Sigmoid colon (tissue), 7 donors: ENCODE results near the gene RNASE7. TPM values are rescaled to one million over a fixed set of nuclear protein-coding genes. Genes with fewer than 3 reads are reported as not detected.
A peak's percentile ranks its signal among the peaks of the same experiment; 100 is the strongest.

Source experiments
- DNase-seq: peaks from one replicate; pipeline ENCODE4 v3.0.0-alpha.2; 2019
- H3K27ac ChIP-seq, 4 donors: fragments of 200-600 bp; sonication (generic); one replicate each; pipeline ENCODE4 v1.5.1; 2016 to 2019; ENCODE audit warnings: mild to moderate bottlenecking in 1 of 4
- H3K27me3 ChIP-seq, 3 donors: fragments of 200-600 bp; sonication (generic); one replicate each; pipeline ENCODE4 v1.5.1; 2019; ENCODE audit warnings: mild to moderate bottlenecking in 1 of 3
- H3K36me3 ChIP-seq, 4 donors: fragments of 200-600 bp; sonication (generic); one replicate each; pipeline ENCODE4 v1.5.1; 2016 to 2019
- H3K4me1 ChIP-seq, 4 donors: fragments of 200-600 bp; sonication (generic); one replicate each; pipeline ENCODE4 v1.5.1; 2017 to 2019
- H3K4me3 ChIP-seq, 4 donors: fragments of 200-600 bp; sonication (generic); one replicate each; pipeline ENCODE4 v1.5.1; 2017 to 2019; ENCODE audit warnings: mild to moderate bottlenecking in 2 of 4, moderate library complexity in 1 of 4
- H3K9me3 ChIP-seq, 4 donors: fragments of 200-600 bp in 3 of 4; sonication (generic) in 3 of 4; one replicate each; pipeline versions ENCODE4 v1.5.1 to v1.6.1; 2013 to 2019
- EP300 ChIP-seq, 4 donors: sonication (generic); formaldehyde crosslinking; IDR thresholded peaks; one replicate each; pipeline ENCODE4 v1.6.1; 2017; ENCODE audit warnings: antibody characterized with exemption in 4 of 4
- POLR2A ChIP-seq, 2 donors: fragments of 450-650 bp; IDR thresholded peaks; one replicate each; pipeline ENCODE4 v1.6.1; 2016; ENCODE audit warnings: antibody characterized with exemption in 2 of 2, mild to moderate bottlenecking in 2 of 2, moderate library complexity in 2 of 2
- POLR2AphosphoS5 ChIP-seq, 4 donors: sonication (generic); formaldehyde crosslinking; IDR thresholded peaks; one replicate each; pipeline ENCODE4 v1.6.1; 2017; ENCODE audit warnings: antibody characterized with exemption in 4 of 4
- WGBS, 2 donors: extraction: QIAGEN DNeasy Blood & Tissue Kit; methylation state at CpG; one replicate each; pipeline ENCODE4 v1.1.7; 2013; 5-methylcytosine and 5-hydroxymethylcytosine counted together
- intact Hi-C: fragments of 100-400 bp; cut with DNase I; formaldehyde crosslinking; loops from one replicate; pipeline ENCODE4 v1.15.1; 2023
- polyA plus RNA-seq, 3 donors: library from polyadenylated mRNA; stranded (reverse); fragments of 200-250 nt; gene quantifications; one replicate each; pipeline ENCODE4 v1.2.3, GENCODE V29; 2013
- total RNA-seq, 4 donors: library from RNA; depleted of rRNA; stranded (reverse); fragments of >200 nt; gene quantifications; one replicate each; pipeline ENCODE4 v1.1.0, GENCODE V29; 2016
- TF ChIP-seq, protein P1 (sequence below), 4 experiments: fragments of 450-650 bp in 3 of 4; fragments of 200-600 bp in 1 of 4; IDR thresholded peaks; one replicate each; pipeline ENCODE4 v1.5.1; 2016 to 2019; ENCODE audit warnings: antibody characterized with exemption in 4 of 4, mild to moderate bottlenecking in 3 of 4, moderate library complexity in 2 of 4
- donor health status: healthy with polysubstance abuse.
- donor health status: Bipolar disorder and iron deficiency.
- donor health status: healthy.

Gene RNASE7
- total and polyA plus RNA-seq, 7 donors = 0.10 TPM; not detected in 6

GRCh38 chr14:21088687-21089086 lies 46.5 kb downstream of the RNASE7 start:
- H3K36me3 ChIP-seq = peaks cover 0 to 86% (median 32%) of the 10 kb centered on the region in 4 donors
- H3K27me3 ChIP-seq = no peaks in the 10 kb centered on the region
- TF ChIP-seq EP300 (IDR thresholded peaks at IDR 0.05) = no peak
- no peak for TF ChIP-seq POLR2A (IDR thresholded peaks at IDR 0.05)
- TF ChIP-seq POLR2AphosphoS5 (IDR thresholded peaks at IDR 0.05) = no peak
- TF ChIP-seq, protein P1, sequence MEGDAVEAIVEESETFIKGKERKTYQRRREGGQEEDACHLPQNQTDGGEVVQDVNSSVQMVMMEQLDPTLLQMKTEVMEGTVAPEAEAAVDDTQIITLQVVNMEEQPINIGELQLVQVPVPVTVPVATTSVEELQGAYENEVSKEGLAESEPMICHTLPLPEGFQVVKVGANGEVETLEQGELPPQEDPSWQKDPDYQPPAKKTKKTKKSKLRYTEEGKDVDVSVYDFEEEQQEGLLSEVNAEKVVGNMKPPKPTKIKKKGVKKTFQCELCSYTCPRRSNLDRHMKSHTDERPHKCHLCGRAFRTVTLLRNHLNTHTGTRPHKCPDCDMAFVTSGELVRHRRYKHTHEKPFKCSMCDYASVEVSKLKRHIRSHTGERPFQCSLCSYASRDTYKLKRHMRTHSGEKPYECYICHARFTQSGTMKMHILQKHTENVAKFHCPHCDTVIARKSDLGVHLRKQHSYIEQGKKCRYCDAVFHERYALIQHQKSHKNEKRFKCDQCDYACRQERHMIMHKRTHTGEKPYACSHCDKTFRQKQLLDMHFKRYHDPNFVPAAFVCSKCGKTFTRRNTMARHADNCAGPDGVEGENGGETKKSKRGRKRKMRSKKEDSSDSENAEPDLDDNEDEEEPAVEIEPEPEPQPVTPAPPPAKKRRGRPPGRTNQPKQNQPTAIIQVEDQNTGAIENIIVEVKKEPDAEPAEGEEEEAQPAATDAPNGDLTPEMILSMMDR (IDR thresholded peaks at IDR 0.05) = no peak
- no peak overlapping the region for H3K4me3 ChIP-seq
- WGBS, 2 donors = 74 to 80% methylated on average over 4 of the region's 4 CpGs
- H3K4me1 ChIP-seq = peaks cover 0 to 38% (median 36%) of the 10 kb centered on the region in 4 donors
- intact Hi-C loops = no loop called here
- H3K27ac ChIP-seq = no peak overlapping the region
- no peaks in the 10 kb centered on the region for H3K9me3 ChIP-seq
- no peak for DNase-seq

DNA sequence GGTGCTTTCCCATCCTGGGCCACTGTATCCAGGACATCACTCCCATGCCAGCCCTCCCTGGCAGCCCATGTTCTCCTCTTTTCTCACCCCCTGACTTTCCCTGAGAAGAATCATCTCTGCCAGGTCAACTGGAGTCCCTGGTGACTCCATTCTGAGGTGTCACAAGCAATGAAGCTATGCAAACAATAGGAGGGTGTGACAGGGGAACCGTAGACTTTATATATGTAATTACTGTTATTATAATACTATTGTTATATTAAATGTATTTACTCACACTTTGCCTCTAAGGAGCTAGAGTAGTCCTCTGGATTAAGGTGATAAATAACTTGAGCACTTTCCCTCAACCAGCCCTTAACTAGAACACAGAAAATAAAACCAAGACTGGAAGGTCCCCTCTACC lies 47.1 kb downstream of the RNASE7 start:
- Histone ChIP-seq H3K36me3 (peaks cover 0 to 80% (median 32%) of the 10 kb centered on the region in 4 donors), H3K27ac (no peak overlapping the region), H3K9me3 (no peaks in the 10 kb centered on the region), H3K27me3 (no peaks in the 10 kb centered on the region), H3K4me3 (no peak overlapping the region), H3K4me1 (peaks cover 0 to 44% (median 41%) of the 10 kb centered on the region in 4 donors)
- DNase-seq = no peak
- TF ChIP-seq, protein P1 (IDR thresholded peaks at IDR 0.05) = no peak
- TF ChIP-seq POLR2AphosphoS5 (IDR thresholded peaks at IDR 0.05) (no peak), EP300 (IDR thresholded peaks at IDR 0.05) (no peak), POLR2A (IDR thresholded peaks at IDR 0.05) (no peak)
- WGBS, 2 donors = 16 to 42% methylated on average over 1 of the region's 1 CpG
- intact Hi-C loops = no loop called here

DNA sequence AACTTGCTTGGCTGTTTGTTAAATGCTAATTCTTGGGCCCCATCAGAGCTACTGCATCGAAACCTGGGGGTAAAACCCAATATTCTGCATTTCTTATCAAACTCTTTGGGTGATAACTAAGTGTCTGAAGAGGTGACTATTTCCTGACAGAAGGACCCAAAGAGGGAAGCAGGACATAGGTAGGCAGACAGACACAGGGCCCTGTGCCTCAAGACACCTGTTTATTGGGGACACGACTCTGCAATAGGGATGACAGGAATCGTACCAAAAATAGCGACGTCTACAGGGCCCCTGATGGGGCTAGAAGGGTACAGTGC lies 47.7 kb downstream of the RNASE7 start:
- no peak for DNase-seq
- peaks cover 0 to 41% (median 39%) of the 10 kb centered on the region in 4 donors for H3K4me1 ChIP-seq
- peaks cover 0 to 75% (median 32%) of the 10 kb centered on the region in 4 donors for H3K36me3 ChIP-seq
- WGBS, 2 donors = 60 to 80% methylated on average over 5 of the region's 5 CpGs
- intact Hi-C loops = loop anchor here (10.0 kb wide), 2 partner anchors 475 to 755 kb away; partner anchors contain the start of gene CCNB1IP1
- H3K4me3 ChIP-seq = no peak overlapping the region
- peak overlapping the region in 3 of 4 donors; percentile 9 to 53 (median 32) for H3K27ac ChIP-seq
- no peaks in the 10 kb centered on the region for H3K27me3 ChIP-seq
- no peaks in the 10 kb centered on the region for H3K9me3 ChIP-seq
- TF ChIP-seq EP300 (IDR thresholded peaks at IDR 0.05) = no peak
- TF ChIP-seq POLR2A (IDR thresholded peaks at IDR 0.05) = no peak
- no peak for TF ChIP-seq POLR2AphosphoS5 (IDR thresholded peaks at IDR 0.05)
- TF ChIP-seq, protein P1 (IDR thresholded peaks at IDR 0.05) = no peak

DNA sequence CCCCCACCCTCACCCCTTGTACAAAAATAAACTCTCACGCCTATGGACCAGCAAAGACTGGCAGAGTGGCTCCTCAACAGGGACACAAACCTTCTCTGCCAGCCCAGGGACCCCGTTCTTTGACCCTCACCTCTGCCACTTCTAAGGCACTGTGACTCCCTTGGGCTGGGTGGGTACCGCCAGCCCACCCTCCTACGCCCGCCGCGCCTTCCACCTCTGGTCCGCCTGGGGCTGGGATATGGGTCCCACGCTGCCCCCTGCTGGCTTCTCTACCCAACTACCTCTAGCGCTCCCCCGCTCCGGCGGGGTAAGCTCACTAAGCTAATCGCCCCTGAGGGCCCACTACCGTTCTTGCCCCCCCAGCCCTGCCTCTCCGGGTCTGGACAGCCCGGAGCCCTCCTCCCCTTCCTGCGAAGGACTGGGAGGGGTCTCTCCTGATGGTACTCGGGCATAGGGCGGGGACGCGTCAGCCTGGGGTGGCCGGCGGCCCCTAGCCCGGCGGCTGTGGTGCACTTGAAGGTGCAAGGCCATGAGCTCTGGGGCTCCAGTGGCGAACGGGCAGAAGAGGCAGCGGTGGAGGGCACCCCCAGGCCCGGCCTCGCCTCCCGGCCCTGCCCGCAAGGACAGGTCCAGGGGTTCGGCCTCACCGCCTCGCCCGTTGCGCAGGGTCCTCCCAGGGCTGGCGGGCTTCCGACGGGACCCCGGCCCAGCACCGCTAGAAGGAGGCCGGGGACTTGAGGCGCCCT lies 48.2 kb downstream of the RNASE7 start:
- Histone ChIP-seq H3K9me3 (no peaks in the 10 kb centered on the region), H3K27me3 (no peaks in the 10 kb centered on the region), H3K27ac (peak overlapping the region; percentile 9 to 53 (median 25)), H3K36me3 (peaks cover 0 to 69% (median 31%) of the 10 kb centered on the region in 4 donors), H3K4me3 (no peak overlapping the region), H3K4me1 (peaks cover 0 to 40% (median 34%) of the 10 kb centered on the region in 4 donors)
- no peak for DNase-seq
- intact Hi-C loops = loop anchor here (10.0 kb wide), 2 partner anchors 476 to 756 kb away; partner anchors contain the start of gene CCNB1IP1
- TF ChIP-seq, protein P1 (IDR thresholded peaks at IDR 0.05) = peak; percentile 46 to 64 (median 53)
- TF ChIP-seq POLR2AphosphoS5 (IDR thresholded peaks at IDR 0.05) = no peak
- WGBS, 2 donors = 81 to 91% methylated on average over 45 of the region's 45 CpGs
